WTC11 (cell line): ENCODE data around the gene CLEC4M. TPM values are rescaled to one million over a fixed set of nuclear protein-coding genes. Genes with fewer than 3 reads are reported as not detected.

ENCODE experiments used
- ATAC-seq: fragments of 200-7000 bp; cut with Tn5 transposase; 2 replicates; pipeline ENCODE4 v1.10.0; 2021; ENCODE audit warnings: mild to moderate bottlenecking, moderate library complexity
- CTCF ChIA-PET: fragments of 300-600 bp; sonication (Branson Sonifier 250); formaldehyde crosslinking; loops from one replicate; lab custom pipeline; 2021; ENCODE audit warnings: antibody characterized with exemption; lab: Charles Lee
- POLR2A ChIA-PET: fragments of 350-600 bp; sonication (Branson Sonifier 250); formaldehyde crosslinking; loops from one replicate; lab custom pipeline; 2021; ENCODE audit warnings: antibody characterized with exemption; lab: Charles Lee
- DNase-seq: peaks from one replicate; pipeline ENCODE4 v3.0.0; 2021; ENCODE audit warnings: low spot score
- H3K27ac Mint-ChIP-seq: 2 replicates; pipeline ENCODE4 v1.8.0; 2021; ENCODE audit warnings: mixed read lengths
- H3K27me3 Mint-ChIP-seq: 2 replicates; pipeline ENCODE4 v1.8.0; 2021; ENCODE audit warnings: low read depth, mild to moderate bottlenecking, moderate library complexity, mixed read lengths
- H3K36me3 Mint-ChIP-seq: 2 replicates; pipeline ENCODE4 v1.8.0; 2021; ENCODE audit warnings: mixed read lengths
- H3K4me1 Mint-ChIP-seq: 2 replicates; pipeline ENCODE4 v1.8.0; 2022; ENCODE audit warnings: mixed read lengths
- H3K4me3 Mint-ChIP-seq: 2 replicates; pipeline ENCODE4 v1.8.0; 2021; ENCODE audit warnings: mild to moderate bottlenecking, moderate library complexity, mixed read lengths
- H3K9me3 Mint-ChIP-seq: 2 replicates; pipeline ENCODE4 v1.8.0; 2021; ENCODE audit warnings: mixed read lengths
- ATF2 ChIP-seq: sonication (generic); formaldehyde crosslinking; IDR thresholded peaks from 2 replicates; pipeline ENCODE4 v1.8.1; 2022; ENCODE audit warnings: low read depth, missing genetic modification reagents, borderline replicate concordance
- ATF6 ChIP-seq: sonication (generic); formaldehyde crosslinking; IDR thresholded peaks from 2 replicates; pipeline ENCODE4 v1.8.1; 2023; ENCODE audit warnings: mild to moderate bottlenecking, missing genetic modification reagents
- CTCF ChIP-seq: fragments of 200-600 bp; IDR thresholded peaks from 2 replicates; pipeline ENCODE4 v1.8.0; 2022; ENCODE audit warnings: antibody characterized with exemption
- ELF4 ChIP-seq: sonication (generic); formaldehyde crosslinking; IDR thresholded peaks from 2 replicates; pipeline ENCODE4 v1.8.1; 2022; ENCODE audit warnings: low read depth, mild to moderate bottlenecking, moderate library complexity, missing genetic modification reagents
- HMGXB4 ChIP-seq: sonication (generic); formaldehyde crosslinking; IDR thresholded peaks from 2 replicates; pipeline ENCODE4 v1.8.1; 2023; ENCODE audit warnings: mild to moderate bottlenecking, moderate library complexity, missing genetic modification reagents
- KAT7 ChIP-seq: sonication (generic); formaldehyde crosslinking; IDR thresholded peaks from 2 replicates; pipeline ENCODE4 v1.8.1; 2023; ENCODE audit warnings: missing genetic modification reagents, mild to moderate bottlenecking, borderline replicate concordance
- MYBL2 ChIP-seq: sonication (generic); formaldehyde crosslinking; IDR thresholded peaks from 2 replicates; pipeline ENCODE4 v1.8.1; 2023; ENCODE audit warnings: mild to moderate bottlenecking, moderate library complexity, missing genetic modification reagents
- RORB ChIP-seq: fragments of 250-450 bp; sonication (Bioruptor Pico); IDR thresholded peaks from 2 replicates; pipeline ENCODE4 v1.9.0; 2021; ENCODE audit warnings: mild to moderate bottlenecking
- TCF7 ChIP-seq: sonication (generic); formaldehyde crosslinking; IDR thresholded peaks from 2 replicates; pipeline ENCODE4 v1.8.0; 2022; ENCODE audit warnings: mild to moderate bottlenecking, low read depth, missing genetic modification reagents, moderate library complexity
- TP53 ChIP-seq: sonication (generic); formaldehyde crosslinking; IDR thresholded peaks from 2 replicates; pipeline ENCODE4 v1.8.1; 2023; ENCODE audit warnings: mild to moderate bottlenecking, missing genetic modification reagents
- USF2 ChIP-seq: sonication (generic); formaldehyde crosslinking; IDR thresholded peaks from 2 replicates; pipeline ENCODE4 v1.8.1; 2023; ENCODE audit warnings: mild to moderate bottlenecking, missing genetic modification reagents, moderate library complexity
- ZNF416 ChIP-seq: fragments of 250-450 bp; sonication (Bioruptor Pico); IDR thresholded peaks from 2 replicates; pipeline ENCODE4 v1.9.0; 2021; ENCODE audit warnings: mild to moderate bottlenecking, inconsistent platforms
- ZNF671 ChIP-seq: fragments of 250-450 bp; sonication (Bioruptor Pico); IDR thresholded peaks from 2 replicates; pipeline ENCODE4 v1.8.0; 2021; ENCODE audit warnings: mild to moderate bottlenecking
- total RNA-seq: library from RNA; stranded (reverse); gene quantifications from 3 replicates; pipeline ENCODE4 v1.2.3, GENCODE V29; 2021
- TF ChIP-seq, protein P1 (sequence below): sonication (generic); formaldehyde crosslinking; IDR thresholded peaks from 2 replicates; pipeline ENCODE4 v1.8.1; 2023; ENCODE audit warnings: mild to moderate bottlenecking, missing genetic modification reagents, borderline replicate concordance
- TF ChIP-seq, protein P2 (sequence below): sonication (generic); formaldehyde crosslinking; IDR thresholded peaks from 2 replicates; pipeline ENCODE4 v1.8.1; 2022; ENCODE audit warnings: missing genetic modification reagents, borderline replicate concordance

The CLEC4M gene
- total RNA-seq, 1 experiment from 2014 or later: not detected

DNA sequence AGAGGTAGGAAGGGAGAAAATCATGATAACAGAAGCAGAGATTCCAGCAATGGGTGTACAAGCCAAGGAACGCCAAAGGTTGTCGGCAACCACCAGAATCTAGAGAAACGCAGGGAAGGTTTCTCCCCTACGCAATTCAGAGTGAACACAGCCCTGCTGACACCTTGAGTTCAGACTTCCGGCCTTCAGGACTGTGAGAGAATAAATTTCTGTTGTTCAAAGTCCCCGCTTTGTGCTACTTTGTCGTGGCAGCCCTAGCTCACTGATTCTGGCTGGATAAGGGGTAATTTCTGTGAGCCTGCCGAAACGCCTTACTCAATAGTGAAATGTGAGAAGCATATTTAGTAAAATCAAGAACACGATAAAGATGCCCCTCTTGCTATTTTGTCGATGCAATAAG lies 25.8 kb upstream of the CLEC4M start (continued):
- TF ChIP-seq, protein P1, sequence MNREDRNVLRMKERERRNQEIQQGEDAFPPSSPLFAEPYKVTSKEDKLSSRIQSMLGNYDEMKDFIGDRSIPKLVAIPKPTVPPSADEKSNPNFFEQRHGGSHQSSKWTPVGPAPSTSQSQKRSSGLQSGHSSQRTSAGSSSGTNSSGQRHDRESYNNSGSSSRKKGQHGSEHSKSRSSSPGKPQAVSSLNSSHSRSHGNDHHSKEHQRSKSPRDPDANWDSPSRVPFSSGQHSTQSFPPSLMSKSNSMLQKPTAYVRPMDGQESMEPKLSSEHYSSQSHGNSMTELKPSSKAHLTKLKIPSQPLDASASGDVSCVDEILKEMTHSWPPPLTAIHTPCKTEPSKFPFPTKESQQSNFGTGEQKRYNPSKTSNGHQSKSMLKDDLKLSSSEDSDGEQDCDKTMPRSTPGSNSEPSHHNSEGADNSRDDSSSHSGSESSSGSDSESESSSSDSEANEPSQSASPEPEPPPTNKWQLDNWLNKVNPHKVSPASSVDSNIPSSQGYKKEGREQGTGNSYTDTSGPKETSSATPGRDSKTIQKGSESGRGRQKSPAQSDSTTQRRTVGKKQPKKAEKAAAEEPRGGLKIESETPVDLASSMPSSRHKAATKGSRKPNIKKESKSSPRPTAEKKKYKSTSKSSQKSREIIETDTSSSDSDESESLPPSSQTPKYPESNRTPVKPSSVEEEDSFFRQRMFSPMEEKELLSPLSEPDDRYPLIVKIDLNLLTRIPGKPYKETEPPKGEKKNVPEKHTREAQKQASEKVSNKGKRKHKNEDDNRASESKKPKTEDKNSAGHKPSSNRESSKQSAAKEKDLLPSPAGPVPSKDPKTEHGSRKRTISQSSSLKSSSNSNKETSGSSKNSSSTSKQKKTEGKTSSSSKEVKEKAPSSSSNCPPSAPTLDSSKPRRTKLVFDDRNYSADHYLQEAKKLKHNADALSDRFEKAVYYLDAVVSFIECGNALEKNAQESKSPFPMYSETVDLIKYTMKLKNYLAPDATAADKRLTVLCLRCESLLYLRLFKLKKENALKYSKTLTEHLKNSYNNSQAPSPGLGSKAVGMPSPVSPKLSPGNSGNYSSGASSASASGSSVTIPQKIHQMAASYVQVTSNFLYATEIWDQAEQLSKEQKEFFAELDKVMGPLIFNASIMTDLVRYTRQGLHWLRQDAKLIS (CRISPR knock-in tag): no peak
- TF ChIP-seq HMGXB4 (CRISPR knock-in tag) (no peak), ZNF416 (CRISPR knock-in tag) (no peak), ATF2 (no peak), USF2 (CRISPR knock-in tag) (no peak), CTCF (no peak), ZNF671 (no peak), MYBL2 (CRISPR knock-in tag) (no peak), ATF6 (CRISPR knock-in tag) (no peak), KAT7 (CRISPR knock-in tag) (no peak), TCF7 (CRISPR knock-in tag) (no peak)
- TF ChIP-seq, protein P2, sequence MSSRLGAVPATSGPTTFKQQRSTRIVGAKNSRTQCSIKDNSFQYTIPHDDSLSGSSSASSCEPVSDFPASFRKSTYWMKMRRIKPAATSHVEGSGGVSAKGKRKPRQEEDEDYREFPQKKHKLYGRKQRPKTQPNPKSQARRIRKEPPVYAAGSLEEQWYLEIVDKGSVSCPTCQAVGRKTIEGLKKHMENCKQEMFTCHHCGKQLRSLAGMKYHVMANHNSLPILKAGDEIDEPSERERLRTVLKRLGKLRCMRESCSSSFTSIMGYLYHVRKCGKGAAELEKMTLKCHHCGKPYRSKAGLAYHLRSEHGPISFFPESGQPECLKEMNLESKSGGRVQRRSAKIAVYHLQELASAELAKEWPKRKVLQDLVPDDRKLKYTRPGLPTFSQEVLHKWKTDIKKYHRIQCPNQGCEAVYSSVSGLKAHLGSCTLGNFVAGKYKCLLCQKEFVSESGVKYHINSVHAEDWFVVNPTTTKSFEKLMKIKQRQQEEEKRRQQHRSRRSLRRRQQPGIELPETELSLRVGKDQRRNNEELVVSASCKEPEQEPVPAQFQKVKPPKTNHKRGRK: no peak

DNA sequence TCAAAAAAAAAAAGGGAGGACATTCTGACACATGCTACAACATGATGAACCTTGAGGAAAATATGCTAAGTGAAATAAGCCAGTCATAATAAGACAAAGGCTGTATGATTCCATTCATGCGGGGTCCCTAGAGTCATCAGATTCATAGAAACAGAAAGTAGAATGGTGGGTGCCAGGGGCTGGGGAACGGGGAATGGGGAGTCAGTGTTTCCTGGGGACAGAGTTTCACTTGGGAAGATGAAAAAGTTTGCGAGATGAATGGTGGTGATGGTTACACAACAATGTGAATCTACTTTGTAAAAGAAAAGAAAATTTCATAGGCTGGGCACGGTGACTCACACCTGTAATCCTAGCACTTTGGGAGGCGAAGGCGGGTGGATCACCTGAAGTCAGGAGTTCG lies 25.0 kb upstream of the CLEC4M start:
- peaks cover 52% of the 10 kb centered on the region for H3K27me3 Mint-ChIP-seq
- no peak overlapping the region for H3K4me3 Mint-ChIP-seq
- ChIA-PET POLR2A (no interaction called here), CTCF (interaction anchor here (1.6 kb wide), 1 partner anchor 170 kb away, joined by 9 read pairs; no protein-coding TSS in a partner anchor)
- no peaks in the 10 kb centered on the region for H3K9me3 Mint-ChIP-seq
- no peaks in the 10 kb centered on the region for H3K36me3 Mint-ChIP-seq
- TF ChIP-seq TP53 (CRISPR knock-in tag) (no peak), RORB (CRISPR knock-in tag) (no peak), ELF4 (CRISPR knock-in tag) (no peak)
- no peak for ATAC-seq
- H3K27ac Mint-ChIP-seq: no peak overlapping the region
- no peaks in the 10 kb centered on the region for H3K4me1 Mint-ChIP-seq
- no peak for DNase-seq
